ENCODE data around the gene CERKL.

The CERKL gene

DNA sequence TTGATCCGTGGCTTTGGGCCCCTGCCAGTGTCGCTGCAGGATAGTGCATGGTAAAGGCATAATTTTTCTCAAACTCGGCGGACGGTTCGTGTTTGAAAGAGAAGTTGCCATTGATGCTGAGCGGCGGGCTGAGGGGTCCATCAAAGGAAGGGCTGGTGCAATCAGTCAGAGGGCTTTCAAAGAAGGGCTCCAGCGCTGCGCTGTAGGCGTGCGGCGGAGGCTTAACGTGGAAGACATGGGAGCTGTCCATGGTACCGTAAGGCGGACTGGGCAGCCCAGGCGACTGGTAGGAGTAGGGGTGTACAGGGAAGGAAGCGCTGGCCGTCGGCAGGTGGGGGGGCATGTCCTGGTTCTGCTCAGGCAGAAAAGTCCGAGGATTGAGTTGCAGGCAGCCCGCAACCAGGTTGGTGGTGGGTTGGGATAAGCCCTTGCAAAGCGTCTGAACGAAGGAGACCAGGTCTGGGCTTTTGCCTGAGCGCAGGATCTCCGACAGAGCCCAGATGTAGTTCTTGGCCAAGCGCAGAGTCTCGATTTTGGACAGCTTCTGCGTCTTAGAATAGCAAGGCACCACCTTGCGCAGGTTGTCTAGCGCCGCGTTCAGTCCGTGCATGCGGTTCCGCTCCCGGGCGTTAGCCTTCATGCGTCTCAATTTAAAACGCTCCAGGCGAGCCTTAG, 21.1 kb upstream of the CERKL start:
- H3K4me3 ChIP-seq (replicated peaks; ENCODE audit: low read depth, low read length), result no peak overlapping the region
- no peak for TF ChIP-seq CTCF (IDR thresholded peaks at IDR 0.05; ENCODE audit: low read length, missing control alignments)
- DNase-seq (ENCODE audit: low read depth), result peak; percentile 89

DNA sequence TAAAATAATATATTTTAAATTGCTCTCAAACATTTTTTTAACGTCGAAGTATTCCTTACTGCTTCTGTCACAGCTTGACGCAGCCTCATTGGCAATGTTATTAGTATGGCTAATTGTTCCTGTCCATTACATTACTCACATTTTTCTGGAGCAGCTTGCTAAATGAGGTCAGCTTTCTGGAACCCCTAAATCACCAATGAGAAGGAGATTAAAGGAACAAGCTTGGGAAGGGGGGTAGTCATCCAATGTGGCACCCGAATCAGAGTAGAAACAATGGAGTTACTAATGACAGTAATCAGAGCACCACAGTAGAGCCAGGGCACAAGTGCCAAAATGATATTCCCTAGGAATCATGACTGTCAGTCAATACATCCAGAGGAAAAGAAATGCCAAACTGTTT, 18.3 kb upstream of the CERKL start:
- no peak overlapping the region for H3K4me3 ChIP-seq (replicated peaks; ENCODE audit: low read depth, low read length)
- no peak for DNase-seq (ENCODE audit: low read depth)
- TF ChIP-seq CTCF (IDR thresholded peaks at IDR 0.05; ENCODE audit: low read length, missing control alignments), result no peak

DNA sequence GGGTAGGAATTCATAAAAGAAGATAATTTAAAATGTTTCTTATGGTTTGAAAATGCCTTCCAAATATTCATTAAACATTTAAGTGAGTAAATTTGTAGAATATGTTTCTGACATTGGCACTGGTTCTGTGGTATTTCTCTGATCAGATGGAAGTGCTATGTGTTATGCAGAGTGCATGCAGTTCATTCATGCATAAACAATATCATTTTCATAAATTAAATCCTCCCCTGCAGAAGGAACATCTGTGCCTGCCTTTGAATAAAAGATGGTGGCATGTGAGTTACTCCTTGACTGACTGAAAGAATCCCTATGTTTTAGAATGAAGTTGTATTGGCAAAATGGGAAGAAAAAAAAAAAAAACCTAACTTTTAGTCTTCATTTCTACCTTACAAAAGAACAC, 17.6 kb upstream of the CERKL start:
- no peak overlapping the region for H3K4me3 ChIP-seq (replicated peaks; ENCODE audit: low read depth, low read length)
- no peak for DNase-seq (ENCODE audit: low read depth)
- TF ChIP-seq CTCF (IDR thresholded peaks at IDR 0.05; ENCODE audit: low read length, missing control alignments), result no peak

GRCh38 chr2:181673173-181673572, 16.3 kb upstream of the CERKL start:
- DNase-seq (ENCODE audit: low read depth), result no peak
- H3K4me3 ChIP-seq (replicated peaks; ENCODE audit: low read depth, low read length), result no peak overlapping the region
- no peak for TF ChIP-seq CTCF (IDR thresholded peaks at IDR 0.05; ENCODE audit: low read length, missing control alignments)

GRCh38 chr2:181672255-181673008, 15.5 kb upstream of the CERKL start:
- TF ChIP-seq CTCF (IDR thresholded peaks at IDR 0.05; ENCODE audit: low read length, missing control alignments), result no peak
- no peak for DNase-seq (ENCODE audit: low read depth)
- no peak overlapping the region for H3K4me3 ChIP-seq (replicated peaks; ENCODE audit: low read depth, low read length)

DNA sequence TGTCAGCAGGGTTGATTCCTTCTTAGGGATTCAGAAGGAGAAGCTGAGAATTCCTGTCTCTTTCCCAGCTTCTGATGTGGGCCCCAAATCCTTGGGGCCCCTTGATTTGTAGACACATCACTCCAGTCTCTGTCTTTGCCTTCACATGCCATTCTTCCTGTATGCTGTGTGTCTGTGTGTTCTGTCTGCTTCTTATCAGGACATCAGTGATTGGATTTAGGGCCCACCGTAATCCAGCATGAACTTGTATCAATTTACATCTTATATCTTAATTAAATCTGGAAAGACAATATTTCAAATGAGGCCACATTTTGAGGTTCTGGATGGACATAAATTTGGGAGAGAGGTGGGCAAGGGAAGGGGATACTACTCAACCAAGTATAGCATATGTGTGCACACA, 13.7 kb upstream of the CERKL start:
- no peak for DNase-seq (ENCODE audit: low read depth)
- H3K4me3 ChIP-seq (replicated peaks; ENCODE audit: low read depth, low read length), result no peak overlapping the region
- TF ChIP-seq CTCF (IDR thresholded peaks at IDR 0.05; ENCODE audit: low read length, missing control alignments), result no peak
